Thyroid gland (tissue), 4 donors: ENCODE results near the gene OR2AE1.

Experiments
- CTCF ChIP-seq, 6 experiments: fragments of 200-600 bp in 3 of 6; fragments of 450-650 bp in 3 of 6; sonication (generic) in 3 of 6; IDR thresholded peaks; one replicate each; pipeline ENCODE4 v1.5.1; 2016 to 2019; ENCODE audit warnings: antibody characterized with exemption in 6 of 6, mild to moderate bottlenecking in 2 of 6, inconsistent platforms in 1 of 6, moderate library complexity in 1 of 6
- POLR2A ChIP-seq, 2 donors: fragments of 450-650 bp; IDR thresholded peaks; one replicate each; pipeline ENCODE4 v1.6.1; 2017; ENCODE audit warnings: antibody characterized with exemption in 2 of 2, mild to moderate bottlenecking in 2 of 2, moderate library complexity in 1 of 2

GRCh38 chr7:99828811-99829210 is 48.0 kb downstream of the OR2AE1 start:
- TF ChIP-seq CTCF (IDR thresholded peaks at IDR 0.05) = no peak
- TF ChIP-seq POLR2A (IDR thresholded peaks at IDR 0.05) = no peak
